Measurements from ENCODE around the gene CCDC92.

Gene CCDC92

DNA sequence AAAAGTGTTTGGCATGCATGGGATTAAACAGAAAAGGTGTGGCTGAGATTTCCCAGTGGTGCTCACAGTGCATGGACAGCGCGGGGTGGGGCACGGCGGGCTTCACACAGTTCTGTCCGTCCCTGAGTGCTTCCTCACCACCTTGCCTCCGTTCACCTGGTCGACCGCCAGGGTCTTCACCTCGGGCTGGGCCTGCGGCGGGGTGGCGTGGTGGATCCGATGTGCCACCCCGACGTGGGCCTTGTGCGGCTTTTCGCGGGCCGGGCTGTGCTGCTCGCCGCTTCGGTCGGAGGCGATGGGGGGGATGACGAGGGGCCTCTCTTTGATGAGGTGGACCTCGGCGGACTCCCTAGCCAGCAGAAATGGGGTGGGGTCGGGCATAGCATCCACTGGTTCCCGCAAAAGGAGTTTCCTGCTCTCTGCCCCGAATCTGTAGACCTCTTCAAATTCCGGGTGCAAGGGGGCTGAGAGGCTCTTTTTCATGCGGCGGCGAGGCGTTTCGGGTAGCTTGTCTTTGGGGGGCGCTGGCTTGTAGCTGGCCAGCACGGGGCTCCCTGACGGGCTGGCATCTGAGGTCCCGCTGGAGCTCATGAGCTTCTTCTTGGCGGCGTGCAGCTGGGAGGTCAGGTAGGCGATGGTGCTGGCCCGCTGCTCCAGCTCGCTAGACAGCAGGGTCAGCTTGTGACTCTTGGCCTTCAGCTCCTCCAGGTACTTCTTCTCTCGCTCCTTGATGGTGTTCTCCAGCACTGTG, 35.5 kb downstream of the CCDC92 start:
- Histone ChIP-seq H3K9me3 (ENCODE audit: control insufficient read depth, insufficient read depth, low read length) (no peaks in the 10 kb centered on the region), H3K27me3 (ENCODE audit: control insufficient read depth, insufficient read depth, low read length) (peaks cover 3% of the 10 kb centered on the region), H3K4me1 (ENCODE audit: control insufficient read depth, insufficient read depth, low read length) (no peaks in the 10 kb centered on the region), H3K9ac (ENCODE audit: low read depth, low read length) (no peak overlapping the region), H3K4me3 (ENCODE audit: low read depth, low read length) (no peak overlapping the region), H3K36me3 (ENCODE audit: control insufficient read depth, insufficient read depth, low read length) (no peaks in the 10 kb centered on the region)

GRCh38 chr12:123936471-123936870, 36.2 kb downstream of the CCDC92 start:
- H3K4me1 ChIP-seq (ENCODE audit: control insufficient read depth, insufficient read depth, low read length), result no peaks in the 10 kb centered on the region
- peaks cover 3% of the 10 kb centered on the region for H3K27me3 ChIP-seq (ENCODE audit: control insufficient read depth, insufficient read depth, low read length)
- no peaks in the 10 kb centered on the region for H3K9me3 ChIP-seq (ENCODE audit: control insufficient read depth, insufficient read depth, low read length)
- no peak overlapping the region for H3K4me3 ChIP-seq (ENCODE audit: low read depth, low read length)
- no peak overlapping the region for H3K9ac ChIP-seq (ENCODE audit: low read depth, low read length)
- no peaks in the 10 kb centered on the region for H3K36me3 ChIP-seq (ENCODE audit: control insufficient read depth, insufficient read depth, low read length)

GRCh38 chr12:123935956-123936355, 36.7 kb downstream of the CCDC92 start:
- Histone ChIP-seq H3K4me3 (ENCODE audit: low read depth, low read length) (no peak overlapping the region), H3K36me3 (ENCODE audit: control insufficient read depth, insufficient read depth, low read length) (no peaks in the 10 kb centered on the region), H3K9ac (ENCODE audit: low read depth, low read length) (no peak overlapping the region), H3K9me3 (ENCODE audit: control insufficient read depth, insufficient read depth, low read length) (no peaks in the 10 kb centered on the region), H3K27me3 (ENCODE audit: control insufficient read depth, insufficient read depth, low read length) (peaks cover 3% of the 10 kb centered on the region), H3K4me1 (ENCODE audit: control insufficient read depth, insufficient read depth, low read length) (no peaks in the 10 kb centered on the region)

GRCh38 chr12:123934829-123935228, 37.8 kb downstream of the CCDC92 start:
- Histone ChIP-seq H3K4me3 (ENCODE audit: low read depth, low read length) (no peak overlapping the region), H3K27me3 (ENCODE audit: control insufficient read depth, insufficient read depth, low read length) (peaks cover 3% of the 10 kb centered on the region), H3K4me1 (ENCODE audit: control insufficient read depth, insufficient read depth, low read length) (no peaks in the 10 kb centered on the region), H3K36me3 (ENCODE audit: control insufficient read depth, insufficient read depth, low read length) (no peaks in the 10 kb centered on the region), H3K9ac (ENCODE audit: low read depth, low read length) (no peak overlapping the region), H3K9me3 (ENCODE audit: control insufficient read depth, insufficient read depth, low read length) (no peaks in the 10 kb centered on the region)

- H3K27me3 ChIP-seq (ENCODE audit: control insufficient read depth, insufficient read depth, low read length), result peaks cover 3% of the 10 kb centered on the region
- no peaks in the 10 kb centered on the region for H3K36me3 ChIP-seq (ENCODE audit: control insufficient read depth, insufficient read depth, low read length)
- no peaks in the 10 kb centered on the region for H3K4me1 ChIP-seq (ENCODE audit: control insufficient read depth, insufficient read depth, low read length)
- H3K9ac ChIP-seq (ENCODE audit: low read depth, low read length), result no peak overlapping the region
- no peak overlapping the region for H3K4me3 ChIP-seq (ENCODE audit: low read depth, low read length)
- H3K9me3 ChIP-seq (ENCODE audit: control insufficient read depth, insufficient read depth, low read length), result no peaks in the 10 kb centered on the region
These were observed 38.5 kb downstream of the CCDC92 start for GRCh38 chr12:123934016-123934620.

- Histone ChIP-seq H3K27me3 (ENCODE audit: control insufficient read depth, insufficient read depth, low read length) (peaks cover 3% of the 10 kb centered on the region), H3K4me3 (ENCODE audit: low read depth, low read length) (no peak overlapping the region), H3K9me3 (ENCODE audit: control insufficient read depth, insufficient read depth, low read length) (no peaks in the 10 kb centered on the region), H3K9ac (ENCODE audit: low read depth, low read length) (no peak overlapping the region), H3K36me3 (ENCODE audit: control insufficient read depth, insufficient read depth, low read length) (no peaks in the 10 kb centered on the region), H3K4me1 (ENCODE audit: control insufficient read depth, insufficient read depth, low read length) (no peaks in the 10 kb centered on the region)
These were observed 39.4 kb downstream of the CCDC92 start for GRCh38 chr12:123933214-123933613.

DNA sequence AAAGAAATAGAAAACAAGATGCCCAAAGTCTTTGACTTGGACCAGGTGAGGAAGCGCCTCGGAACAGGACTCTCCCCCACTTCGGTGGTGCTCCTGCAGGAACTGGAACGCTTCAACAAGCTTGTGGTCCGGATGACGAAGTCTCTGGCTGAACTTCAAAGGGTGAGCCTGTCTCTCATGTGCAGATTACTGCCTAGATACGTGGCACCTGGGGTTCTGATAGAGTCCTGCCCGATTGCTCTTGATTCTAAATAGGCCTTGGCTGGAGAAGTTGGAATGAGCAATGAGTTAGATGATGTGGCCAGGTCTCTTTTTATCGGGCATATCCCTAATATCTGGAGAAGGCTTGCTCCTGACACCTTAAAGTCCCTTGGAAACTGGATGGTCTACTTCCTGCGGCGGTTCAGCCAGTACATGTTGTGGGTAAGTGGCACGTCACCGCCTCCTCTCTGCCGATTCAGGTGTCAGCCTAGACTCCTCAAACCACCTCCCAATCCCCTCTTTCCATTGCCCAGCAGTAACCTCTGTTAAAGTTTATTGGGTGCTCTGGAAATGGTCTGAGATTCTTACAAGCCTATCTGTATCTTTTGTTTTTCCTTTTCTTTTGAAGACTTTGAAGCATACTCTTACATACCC, 40.8 kb downstream of the CCDC92 start:
- Histone ChIP-seq H3K9ac (ENCODE audit: low read depth, low read length) (no peak overlapping the region), H3K36me3 (ENCODE audit: control insufficient read depth, insufficient read depth, low read length) (no peaks in the 10 kb centered on the region), H3K4me3 (ENCODE audit: low read depth, low read length) (no peak overlapping the region), H3K27me3 (ENCODE audit: control insufficient read depth, insufficient read depth, low read length) (peaks cover 3% of the 10 kb centered on the region), H3K9me3 (ENCODE audit: control insufficient read depth, insufficient read depth, low read length) (no peaks in the 10 kb centered on the region), H3K4me1 (ENCODE audit: control insufficient read depth, insufficient read depth, low read length) (no peaks in the 10 kb centered on the region)

DNA sequence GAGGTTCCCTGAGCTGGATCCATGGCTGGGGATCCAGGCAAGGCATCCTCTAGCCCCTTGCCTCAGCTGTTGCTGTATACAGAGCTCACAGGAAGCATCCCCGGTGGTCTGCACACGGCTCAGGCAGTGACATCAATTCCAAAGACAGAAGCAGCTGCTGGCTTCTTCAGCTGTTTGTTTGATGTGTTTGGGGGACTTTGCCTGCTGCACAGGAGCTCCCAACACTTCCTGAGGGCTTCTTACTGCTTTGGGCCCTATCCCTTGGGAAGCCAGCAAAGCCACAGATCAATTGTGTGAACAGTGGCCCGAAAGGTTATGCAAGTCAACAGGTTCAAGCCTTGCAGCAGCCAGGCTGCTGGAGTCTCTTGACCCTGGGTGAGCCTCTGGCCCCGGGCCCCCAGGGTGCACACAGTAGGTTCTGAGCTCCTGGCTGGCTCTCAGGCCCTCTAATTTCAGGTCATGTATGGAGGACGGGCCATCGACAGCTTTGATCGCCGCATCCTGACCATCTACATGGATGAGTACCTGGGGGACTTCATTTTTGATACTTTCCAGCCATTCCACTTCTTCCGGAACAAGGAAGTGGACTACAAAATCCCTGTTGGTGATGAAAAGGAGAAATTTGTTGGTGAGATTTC, 42.6 kb downstream of the CCDC92 start:
- Histone ChIP-seq H3K4me3 (ENCODE audit: low read depth, low read length) (no peak overlapping the region), H3K36me3 (ENCODE audit: control insufficient read depth, insufficient read depth, low read length) (no peaks in the 10 kb centered on the region), H3K27me3 (ENCODE audit: control insufficient read depth, insufficient read depth, low read length) (peaks cover 3% of the 10 kb centered on the region), H3K4me1 (ENCODE audit: control insufficient read depth, insufficient read depth, low read length) (no peaks in the 10 kb centered on the region), H3K9me3 (ENCODE audit: control insufficient read depth, insufficient read depth, low read length) (no peaks in the 10 kb centered on the region), H3K9ac (ENCODE audit: low read depth, low read length) (no peak overlapping the region)

DNA sequence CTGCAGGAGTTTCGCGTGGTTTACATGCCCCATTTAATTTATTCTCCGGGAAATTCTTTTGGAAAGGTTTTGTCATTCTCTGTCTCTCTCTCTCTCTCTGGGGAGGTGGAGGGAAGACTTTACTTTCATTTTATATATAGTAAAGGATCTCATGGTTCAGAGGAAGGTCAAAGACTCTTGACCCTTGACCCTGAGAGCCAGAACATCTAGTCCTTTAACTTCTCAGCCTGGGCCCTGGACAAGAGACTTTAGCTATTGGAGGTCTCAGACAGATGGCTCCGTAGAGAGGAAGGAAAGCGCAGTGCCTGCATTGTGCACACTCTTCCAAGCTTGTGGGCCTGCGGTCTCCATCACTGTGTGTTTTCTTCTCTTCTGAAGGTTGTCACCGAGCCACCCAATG, 43.7 kb downstream of the CCDC92 start:
- H3K4me1 ChIP-seq (ENCODE audit: control insufficient read depth, insufficient read depth, low read length), result no peaks in the 10 kb centered on the region
- no peak overlapping the region for H3K4me3 ChIP-seq (ENCODE audit: low read depth, low read length)
- no peaks in the 10 kb centered on the region for H3K9me3 ChIP-seq (ENCODE audit: control insufficient read depth, insufficient read depth, low read length)
- peaks cover 3% of the 10 kb centered on the region for H3K27me3 ChIP-seq (ENCODE audit: control insufficient read depth, insufficient read depth, low read length)
- H3K9ac ChIP-seq (ENCODE audit: low read depth, low read length), result no peak overlapping the region
- H3K36me3 ChIP-seq (ENCODE audit: control insufficient read depth, insufficient read depth, low read length), result no peaks in the 10 kb centered on the region

DNA sequence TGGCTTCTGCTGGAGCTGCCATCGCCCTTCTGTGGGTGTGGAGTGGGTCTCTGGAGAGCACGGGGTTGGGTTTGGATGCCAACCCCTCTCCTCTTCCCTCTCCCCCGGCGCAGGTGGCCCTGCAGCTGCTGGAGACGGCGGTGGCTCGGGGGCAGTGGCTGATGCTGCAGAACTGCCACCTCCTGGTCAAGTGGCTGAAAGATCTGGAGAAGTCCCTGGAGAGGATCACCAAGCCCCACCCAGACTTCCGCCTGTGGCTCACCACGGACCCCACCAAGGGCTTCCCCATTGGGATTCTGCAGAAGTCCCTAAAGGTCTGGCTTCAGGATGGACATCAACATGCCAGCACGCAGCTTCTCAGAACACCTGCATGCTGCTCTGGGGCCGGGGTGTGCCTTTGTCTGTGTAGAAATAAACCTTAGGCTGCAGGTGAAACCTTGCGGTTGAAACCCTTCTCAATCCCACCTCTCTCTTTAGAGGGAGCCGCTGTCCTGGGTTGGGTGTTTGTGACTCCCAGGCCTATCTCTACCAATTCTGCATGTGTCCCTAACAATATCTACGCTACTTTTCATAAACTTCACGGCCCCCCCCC, 44.3 kb downstream of the CCDC92 start:
- H3K9ac ChIP-seq (ENCODE audit: low read depth, low read length), result no peak overlapping the region
- no peaks in the 10 kb centered on the region for H3K9me3 ChIP-seq (ENCODE audit: control insufficient read depth, insufficient read depth, low read length)
- H3K27me3 ChIP-seq (ENCODE audit: control insufficient read depth, insufficient read depth, low read length), result peaks cover 3% of the 10 kb centered on the region
- no peak overlapping the region for H3K4me3 ChIP-seq (ENCODE audit: low read depth, low read length)
- H3K36me3 ChIP-seq (ENCODE audit: control insufficient read depth, insufficient read depth, low read length), result no peaks in the 10 kb centered on the region
- H3K4me1 ChIP-seq (ENCODE audit: control insufficient read depth, insufficient read depth, low read length), result no peaks in the 10 kb centered on the region

GRCh38 chr12:123924539-123924938, 48.1 kb downstream of the CCDC92 start:
- no peaks in the 10 kb centered on the region for H3K36me3 ChIP-seq (ENCODE audit: control insufficient read depth, insufficient read depth, low read length)
- no peak overlapping the region for H3K4me3 ChIP-seq (ENCODE audit: low read depth, low read length)
- no peaks in the 10 kb centered on the region for H3K27me3 ChIP-seq (ENCODE audit: control insufficient read depth, insufficient read depth, low read length)
- H3K9ac ChIP-seq (ENCODE audit: low read depth, low read length), result no peak overlapping the region
- no peaks in the 10 kb centered on the region for H3K9me3 ChIP-seq (ENCODE audit: control insufficient read depth, insufficient read depth, low read length)
- no peaks in the 10 kb centered on the region for H3K4me1 ChIP-seq (ENCODE audit: control insufficient read depth, insufficient read depth, low read length)
